ENCODE data around the gene ACIN1. TPM values are rescaled to one million over a fixed set of nuclear protein-coding genes. Genes with fewer than 3 reads are reported as not detected.

ACIN1 gene
- total and polyA plus RNA-seq, 10 of the 15 experiments (the other 5 are each of a cell fraction or from before 2014, with no cell fraction given): 4.3 to 148 (median 93.4) TPM

GRCh38 chr14:23068789-23069412, 26.0 kb downstream of the ACIN1 start (continued):
- TF ChIP-seq E4F1 (IDR thresholded peaks at IDR 0.05; ENCODE audit: borderline replicate concordance, partially characterized antibody) (no peak), NBN (IDR thresholded peaks at IDR 0.05) (0 out of 2 replicates have a peak, but pooled peaks have one; percentile 36), MAX (IDR thresholded peaks at IDR 0.05; ENCODE audit: low read depth, low read length) (no peak), EGR1 (IDR thresholded peaks at IDR 0.05; ENCODE audit: borderline replicate concordance in 1 of 2, low read depth in 2 of 2, low read length in 2 of 2) (no peak), HCFC1 (IDR thresholded peaks at IDR 0.05; ENCODE audit: low read length) (no peak), SUPT20H (IDR thresholded peaks at IDR 0.05; ENCODE audit: borderline replicate concordance, control insufficient read depth, low read depth, low read length) (no peak), BACH1 (IDR thresholded peaks at IDR 0.05; ENCODE audit: borderline replicate concordance) (no peak), RELA (IDR thresholded peaks at IDR 0.05; ENCODE audit: borderline replicate concordance, partially characterized antibody) (no peak), EZH2 (IDR thresholded peaks at IDR 0.05; ENCODE audit: borderline replicate concordance, control insufficient read depth, low read depth, low read length) (no peak), SKIL (IDR thresholded peaks at IDR 0.05; ENCODE audit: low read depth, poor library complexity, severe bottlenecking) (peak; percentile 35), CREB1 (IDR thresholded peaks at IDR 0.05; ENCODE audit: low read depth) (no peak), PRDM15 (CRISPR knock-in tag; IDR thresholded peaks at IDR 0.05) (no peak), ZBTB11 (CRISPR knock-in tag; IDR thresholded peaks at IDR 0.05) (no peak), YY1 (IDR thresholded peaks at IDR 0.05; ENCODE audit: low read depth, low read length) (peak; percentile 86), STAT1 (conservative IDR thresholded peaks at IDR 0.05) (no peak)

Data from GM12878 (cell line).